Hindlimb muscle (tissue), 1 donor: ENCODE results near the gene RCVRN. TPM values are rescaled to one million over a fixed set of nuclear protein-coding genes. Genes with fewer than 3 reads are reported as not detected.

Experiments
- polyA plus RNA-seq: library from polyadenylated mRNA; unstranded; fragments of 120-200 nt; gene quantifications from one replicate; pipeline ENCODE4 v1.2.1, GENCODE V29; 2013; ENCODE audit not compliant: insufficient read length

RCVRN gene
- polyA plus RNA-seq, 1 donor = 1.1 TPM

Other genes starting within 250 kb of the RCVRN start
- gene DHRS7C, start 113.7 kb downstream of the RCVRN start, polyA plus RNA-seq = 118 TPM
- not detected for gene GSG1L2, start 83.2 kb downstream of the RCVRN start, polyA plus RNA-seq
- not detected for gene GLP2R, start 79.3 kb downstream of the RCVRN start, polyA plus RNA-seq